CD14-positive monocyte (primary cell): ENCODE measurements around the gene TNIK. TPM values are rescaled to one million over a fixed set of nuclear protein-coding genes. Genes with fewer than 3 reads are reported as not detected.

Experiments used
- DNase-seq, 3 donors: peaks; one replicate each; pipeline ENCODE4 v3.0.0-alpha.2; 2011 to 2022
- H2AFZ ChIP-seq: 2 replicates; pipeline ENCODE4 v1.6.0; 2012; ENCODE audit warnings: mild to moderate bottlenecking, low read depth, low read length, inconsistent platforms; ENCODE audit not compliant: insufficient read depth, poor library complexity, severe bottlenecking
- H3K27ac ChIP-seq, 2 donors: 1 replicate in 1 of 2; 2 replicates in 1 of 2; pipeline ENCODE4 v1.5.1; 2012 to 2013; ENCODE audit warnings: low read length in 2 of 2, control low read depth in 1 of 2, inconsistent platforms in 1 of 2, low read depth in 1 of 2, mild to moderate bottlenecking in 1 of 2
- H3K27me3 ChIP-seq, 2 donors: one replicate each; pipeline versions ENCODE4 v1.6.0 to v1.6.1; 2011 to 2013; ENCODE audit warnings: low read length in 2 of 2; ENCODE audit not compliant: control insufficient read depth in 2 of 2, insufficient read depth in 2 of 2
- H3K36me3 ChIP-seq, 2 donors: replicated peaks in 1 of 2; 1 replicate in 1 of 2; 2 replicates in 1 of 2; pipeline versions ENCODE4 v1.5.1 to v1.6.1; 2012 to 2013; ENCODE audit warnings: low read length in 2 of 2, control low read depth in 1 of 2, inconsistent platforms in 1 of 2, mild to moderate bottlenecking in 1 of 2; ENCODE audit not compliant: insufficient read depth in 2 of 2, control insufficient read depth in 1 of 2
- H3K4me1 ChIP-seq, 2 donors: 1 replicate in 1 of 2; 2 replicates in 1 of 2; pipeline versions ENCODE4 v1.5.1 to v1.6.1; 2012 to 2013; ENCODE audit warnings: low read length in 2 of 2, control low read depth in 1 of 2, inconsistent platforms in 1 of 2, mild to moderate bottlenecking in 1 of 2, moderate library complexity in 1 of 2; ENCODE audit not compliant: insufficient read depth in 2 of 2, control insufficient read depth in 1 of 2
- H3K4me2 ChIP-seq: replicated peaks from 2 replicates; pipeline ENCODE3; 2012; ENCODE audit warnings: low read length, moderate library complexity, mild to moderate bottlenecking; ENCODE audit not compliant: poor library complexity, severe bottlenecking; ENCODE audit errors: extremely low read depth
- H3K4me3 ChIP-seq, 3 experiments: fragments of 200-600 bp in 1 of 3; sonication (generic) in 1 of 3; replicated peaks in 1 of 3; 1 replicate in 2 of 3; 2 replicates in 1 of 3; pipeline ENCODE4 v1.5.1; 2011 to 2013; ENCODE audit warnings: low read length in 3 of 3, mild to moderate bottlenecking in 3 of 3, control low read depth in 2 of 3, low read depth in 2 of 3, inconsistent platforms in 1 of 3, moderate library complexity in 1 of 3
- H3K79me2 ChIP-seq: 2 replicates; pipeline ENCODE4 v1.6.0; 2012; ENCODE audit warnings: mild to moderate bottlenecking, control low read depth, inconsistent platforms, low read length, moderate library complexity; ENCODE audit not compliant: insufficient read depth
- H3K9ac ChIP-seq: 2 replicates; pipeline ENCODE4 v1.6.0; 2017; ENCODE audit warnings: low read length, mild to moderate bottlenecking; ENCODE audit not compliant: insufficient read depth, poor library complexity, severe bottlenecking
- H3K9me3 ChIP-seq, 2 donors: replicated peaks in 1 of 2; 1 replicate in 1 of 2; 2 replicates in 1 of 2; pipeline versions ENCODE4 v1.5.1 to v1.6.1; 2012 to 2013; ENCODE audit warnings: low read length in 2 of 2, control low read depth in 1 of 2; ENCODE audit not compliant: control insufficient read depth in 1 of 2, insufficient read depth in 1 of 2
- H4K20me1 ChIP-seq: 2 replicates; pipeline ENCODE4 v1.6.0; 2012; ENCODE audit warnings: mild to moderate bottlenecking, low read length, control low read depth, moderate library complexity; ENCODE audit not compliant: insufficient read depth
- H3K27ac Mint-ChIP-seq, 7 donors: one replicate each; pipeline ENCODE4 v1.8.0; 2020; ENCODE audit warnings: mild to moderate bottlenecking in 7 of 7, mixed read lengths in 7 of 7, moderate library complexity in 6 of 7, inconsistent platforms in 2 of 7
- H3K27me3 Mint-ChIP-seq, 3 donors: one replicate each; pipeline ENCODE4 v1.8.0; 2021 to 2022; ENCODE audit warnings: low read depth in 3 of 3, mild to moderate bottlenecking in 3 of 3, mixed read lengths in 3 of 3, moderate library complexity in 3 of 3, inconsistent platforms in 1 of 3
- H3K36me3 Mint-ChIP-seq, 2 donors: one replicate each; pipeline ENCODE4 v1.8.0; 2020; ENCODE audit warnings: mixed read lengths in 2 of 2, inconsistent platforms in 1 of 2, mild to moderate bottlenecking in 1 of 2
- H3K4me1 Mint-ChIP-seq: one replicate; pipeline ENCODE4 v1.8.0; 2020; ENCODE audit warnings: mild to moderate bottlenecking, mixed read lengths
- H3K4me3 Mint-ChIP-seq, 2 donors: one replicate each; pipeline ENCODE4 v1.8.0; 2020; ENCODE audit warnings: mild to moderate bottlenecking in 2 of 2, mixed read lengths in 2 of 2, moderate library complexity in 1 of 2
- H3K9me3 Mint-ChIP-seq, 7 donors: one replicate each; pipeline ENCODE4 v1.8.0; 2020 to 2022; ENCODE audit warnings: mixed read lengths in 7 of 7, mild to moderate bottlenecking in 6 of 7, moderate library complexity in 6 of 7, inconsistent platforms in 2 of 7
- CTCF ChIP-seq: fragments of 200-600 bp; IDR thresholded peaks from one replicate; pipeline ENCODE4 v1.8.0; 2022; ENCODE audit warnings: antibody characterized with exemption, mild to moderate bottlenecking
- WGBS: methylation state at CpG from one replicate; pipeline ENCODE4 v1.1.5; 2013; ENCODE audit warnings: missing lambda C conversion rate; ENCODE audit not compliant: insufficient coverage; 5-methylcytosine and 5-hydroxymethylcytosine counted together
- intact Hi-C, 2 donors: fragments of 100-400 bp; cut with micrococcal nuclease; formaldehyde crosslinking; loops; one replicate each; pipeline versions ENCODE4 v1.15.0 to v1.15.1; 2023
- polyA plus RNA-seq, 3 donors: library from polyadenylated mRNA; depleted of rRNA in 1 of 3; unstranded in 2 of 3; stranded (reverse) in 1 of 3; fragments of 300-500 nt in 2 of 3; fragments of >200 nt in 1 of 3; fragmentation: Illumina TruSeq in 2 of 3; gene quantifications; 1 replicate in 2 of 3; 2 replicates in 1 of 3; pipeline ENCODE4 v1.2.3, GENCODE V29; 2012 to 2021

The TNIK gene
- polyA plus RNA-seq, 3 donors, result 0.36 to 1.8 (median 0.75) TPM

DNA sequence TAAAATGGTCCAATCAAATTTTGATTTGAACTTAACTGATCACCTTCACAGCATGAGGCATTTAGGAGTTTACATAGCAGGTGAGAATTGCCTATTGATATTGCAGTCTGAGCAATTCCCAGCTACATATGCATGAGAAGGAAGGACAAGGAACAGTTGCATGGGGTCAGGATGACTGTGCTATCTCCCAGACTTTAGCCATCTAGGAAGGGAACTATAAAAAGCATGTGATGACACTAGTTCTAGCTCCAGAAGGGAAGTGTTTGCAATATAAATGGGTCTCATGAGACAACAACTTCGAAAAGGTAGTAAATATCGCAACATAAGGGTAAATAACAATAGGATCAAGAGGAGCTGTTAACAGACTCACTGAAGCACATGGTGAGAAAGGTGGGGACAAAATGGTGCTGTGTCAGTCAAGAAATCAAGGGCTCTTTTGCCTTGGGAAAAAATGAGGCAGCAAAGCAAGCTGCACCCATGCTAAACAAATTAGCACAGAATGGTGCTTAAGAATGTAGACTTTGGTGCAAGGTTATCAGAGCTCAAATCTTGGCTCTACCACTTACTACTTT lies 343.3 kb downstream of the TNIK start:
- no peaks in the 10 kb centered on the region for H3K4me1 Mint-ChIP-seq
- H4K20me1 ChIP-seq, result no peaks in the 10 kb centered on the region
- no peak overlapping the region for H3K27ac ChIP-seq
- H3K4me2 ChIP-seq, result no peak overlapping the region
- DNase-seq, result no peak
- H3K27me3 Mint-ChIP-seq, result peaks cover 0 to 6% (median 1%) of the 10 kb centered on the region in 3 donors
- no peak overlapping the region for H3K9ac ChIP-seq
- H3K4me3 ChIP-seq, result no peak overlapping the region
- peaks cover 0 to 5% (median 4%) of the 10 kb centered on the region in 7 donors for H3K9me3 Mint-ChIP-seq
- H3K27me3 ChIP-seq, result no peaks in the 10 kb centered on the region
- WGBS, result 96% methylated on average over 2 of the region's 2 CpGs
- no peaks in the 10 kb centered on the region for H3K79me2 ChIP-seq
- TF ChIP-seq CTCF, result no peak
- H3K9me3 ChIP-seq, result no peaks in the 10 kb centered on the region
- no peaks in the 10 kb centered on the region for H3K4me1 ChIP-seq
- no peak overlapping the region for H2AFZ ChIP-seq
- H3K36me3 ChIP-seq, result no peaks in the 10 kb centered on the region
- H3K4me3 Mint-ChIP-seq, result no peak overlapping the region
- intact Hi-C loops, result no loop called here
- no peak overlapping the region for H3K27ac Mint-ChIP-seq
- no peaks in the 10 kb centered on the region for H3K36me3 Mint-ChIP-seq

GRCh38 chr3:171116365-171116764 lies 343.8 kb downstream of the TNIK start:
- no peak overlapping the region for H3K4me3 Mint-ChIP-seq
- H3K9me3 ChIP-seq, result no peaks in the 10 kb centered on the region
- peaks cover 0 to 6% (median 1%) of the 10 kb centered on the region in 3 donors for H3K27me3 Mint-ChIP-seq
- no peaks in the 10 kb centered on the region for H3K79me2 ChIP-seq
- intact Hi-C loops, result no loop called here
- no peak overlapping the region for H3K27ac ChIP-seq
- no peaks in the 10 kb centered on the region for H3K27me3 ChIP-seq
- DNase-seq, result no peak
- H3K9ac ChIP-seq, result no peak overlapping the region
- H3K36me3 ChIP-seq, result no peaks in the 10 kb centered on the region
- H3K4me1 Mint-ChIP-seq, result no peaks in the 10 kb centered on the region
- H3K4me3 ChIP-seq, result no peak overlapping the region
- no peak overlapping the region for H3K4me2 ChIP-seq
- no peak for TF ChIP-seq CTCF
- no peaks in the 10 kb centered on the region for H3K4me1 ChIP-seq
- no peak overlapping the region for H2AFZ ChIP-seq
- H3K27ac Mint-ChIP-seq, result no peak overlapping the region
- peaks cover 0 to 5% (median 4%) of the 10 kb centered on the region in 7 donors for H3K9me3 Mint-ChIP-seq
- no peaks in the 10 kb centered on the region for H4K20me1 ChIP-seq
- no peaks in the 10 kb centered on the region for H3K36me3 Mint-ChIP-seq
